ENCODE results near the gene BCORL1. TPM values are rescaled to one million over a fixed set of nuclear protein-coding genes. Genes with fewer than 3 reads are reported as not detected.

Gene BCORL1
- total RNA-seq, 6 experiments from 2014 or later: 2.7 to 9.0 (median 4.8) TPM

DNA sequence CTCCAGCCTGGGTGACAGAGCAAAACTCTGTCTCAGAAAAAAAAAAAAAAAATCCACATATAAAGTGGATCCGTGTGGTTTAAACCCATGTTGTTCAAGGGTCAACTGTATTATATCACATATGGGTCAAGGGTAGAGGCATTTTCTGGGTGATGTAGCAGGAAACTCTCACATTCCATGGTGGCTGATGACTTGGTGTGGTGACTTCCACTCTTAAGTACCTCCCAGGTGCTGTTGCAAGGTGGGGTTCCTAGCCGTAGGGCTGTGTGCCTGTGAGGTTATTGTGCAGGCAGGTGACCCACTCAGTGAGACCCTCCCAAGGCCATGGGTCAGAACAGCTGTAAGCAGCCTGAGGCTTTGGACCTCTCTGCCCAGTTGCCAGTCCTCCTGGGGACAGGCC is 110.8 kb downstream of the BCORL1 start:
- Histone ChIP-seq H3K27ac (no peak overlapping the region), H3K27me3 (no peaks in the 10 kb centered on the region), H3K4me1 (no peaks in the 10 kb centered on the region), H3K36me3 (no peaks in the 10 kb centered on the region), H3K9me3 (no peaks in the 10 kb centered on the region), H3K4me3 (no peak overlapping the region)
- intact Hi-C loops (cut with DNase I): no loop called here
- DNase-seq: no peak
- TF ChIP-seq POLR2A (IDR thresholded peaks at IDR 0.05): no peak
- TF ChIP-seq, protein P1, sequence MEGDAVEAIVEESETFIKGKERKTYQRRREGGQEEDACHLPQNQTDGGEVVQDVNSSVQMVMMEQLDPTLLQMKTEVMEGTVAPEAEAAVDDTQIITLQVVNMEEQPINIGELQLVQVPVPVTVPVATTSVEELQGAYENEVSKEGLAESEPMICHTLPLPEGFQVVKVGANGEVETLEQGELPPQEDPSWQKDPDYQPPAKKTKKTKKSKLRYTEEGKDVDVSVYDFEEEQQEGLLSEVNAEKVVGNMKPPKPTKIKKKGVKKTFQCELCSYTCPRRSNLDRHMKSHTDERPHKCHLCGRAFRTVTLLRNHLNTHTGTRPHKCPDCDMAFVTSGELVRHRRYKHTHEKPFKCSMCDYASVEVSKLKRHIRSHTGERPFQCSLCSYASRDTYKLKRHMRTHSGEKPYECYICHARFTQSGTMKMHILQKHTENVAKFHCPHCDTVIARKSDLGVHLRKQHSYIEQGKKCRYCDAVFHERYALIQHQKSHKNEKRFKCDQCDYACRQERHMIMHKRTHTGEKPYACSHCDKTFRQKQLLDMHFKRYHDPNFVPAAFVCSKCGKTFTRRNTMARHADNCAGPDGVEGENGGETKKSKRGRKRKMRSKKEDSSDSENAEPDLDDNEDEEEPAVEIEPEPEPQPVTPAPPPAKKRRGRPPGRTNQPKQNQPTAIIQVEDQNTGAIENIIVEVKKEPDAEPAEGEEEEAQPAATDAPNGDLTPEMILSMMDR (IDR thresholded peaks at IDR 0.05): no peak
- ATAC-seq: no peak
- WGBS (ENCODE audit: insufficient coverage, low coverage, low lambda C conversion rate, missing lambda C conversion rate): 75% methylated on average over 1 of the region's 2 CpGs

- Histone ChIP-seq H3K36me3 (no peaks in the 10 kb centered on the region), H3K27me3 (no peaks in the 10 kb centered on the region), H3K27ac (no peak overlapping the region), H3K4me3 (no peak overlapping the region), H3K4me1 (no peaks in the 10 kb centered on the region), H3K9me3 (no peaks in the 10 kb centered on the region)
- no peak for TF ChIP-seq POLR2A (IDR thresholded peaks at IDR 0.05)
- TF ChIP-seq, protein P1 (IDR thresholded peaks at IDR 0.05): no peak
- DNase-seq: no peak
- no peak for ATAC-seq
- intact Hi-C loops (cut with DNase I): no loop called here
- 30% methylated on average over 3 of the region's 8 CpGs for WGBS (ENCODE audit: insufficient coverage, low coverage, low lambda C conversion rate, missing lambda C conversion rate)
Measured at GRCh38 chrX:130094696-130095095, 112.3 kb downstream of the BCORL1 start.

GRCh38 chrX:130095249-130096030 is 113.0 kb downstream of the BCORL1 start:
- WGBS (ENCODE audit: insufficient coverage, low coverage, low lambda C conversion rate, missing lambda C conversion rate): 81% methylated on average over 5 of the region's 6 CpGs
- Histone ChIP-seq H3K27ac (no peak overlapping the region), H3K4me1 (no peaks in the 10 kb centered on the region), H3K9me3 (no peaks in the 10 kb centered on the region), H3K27me3 (no peaks in the 10 kb centered on the region), H3K4me3 (no peak overlapping the region), H3K36me3 (no peaks in the 10 kb centered on the region)
- TF ChIP-seq, protein P1 (IDR thresholded peaks at IDR 0.05): no peak
- no peak for TF ChIP-seq POLR2A (IDR thresholded peaks at IDR 0.05)
- DNase-seq (no peak), ATAC-seq (no peak)
- intact Hi-C loops (cut with DNase I): no loop called here

DNA sequence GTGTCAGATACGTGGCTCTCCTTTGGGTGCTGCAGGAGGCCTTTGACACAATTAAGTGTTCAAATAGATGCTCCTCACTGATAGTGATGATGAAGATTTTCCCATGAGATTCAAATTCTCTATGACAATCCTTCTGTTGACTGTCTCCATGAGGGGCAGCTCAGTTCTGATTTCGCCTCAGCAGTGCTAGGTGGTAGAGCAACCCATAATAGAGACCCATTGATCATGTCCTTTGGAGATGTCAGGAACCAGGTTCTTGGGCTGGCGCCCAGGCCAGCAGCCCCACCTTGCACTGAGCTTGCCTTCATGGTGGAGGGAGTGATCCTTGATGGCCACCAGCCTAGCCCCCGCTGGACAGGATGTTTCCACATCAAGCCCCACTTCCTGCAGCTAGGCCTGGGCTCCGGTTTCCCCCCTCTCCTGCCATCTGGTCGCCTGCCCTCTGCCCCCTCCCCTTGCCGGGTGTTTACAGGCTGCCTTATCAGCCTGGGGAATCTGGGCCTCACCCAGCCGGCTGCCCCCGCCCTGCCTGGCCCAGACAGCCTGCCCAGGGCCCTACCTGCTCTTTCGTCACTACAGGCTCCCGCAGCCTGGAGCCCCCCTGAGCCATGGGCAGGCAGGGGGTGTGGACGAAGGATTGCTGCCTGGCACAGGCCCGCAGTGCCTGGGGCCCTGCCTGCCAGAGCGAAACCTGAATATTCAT is 115.2 kb downstream of the BCORL1 start:
- ATAC-seq (peak in 2 of 4 donors; percentile 13 to 35), DNase-seq (no peak)
- TF ChIP-seq, protein P1 (IDR thresholded peaks at IDR 0.05): no peak
- no peak for TF ChIP-seq POLR2A (IDR thresholded peaks at IDR 0.05)
- Histone ChIP-seq H3K27me3 (no peaks in the 10 kb centered on the region), H3K9me3 (no peaks in the 10 kb centered on the region), H3K36me3 (no peaks in the 10 kb centered on the region), H3K4me1 (no peaks in the 10 kb centered on the region), H3K4me3 (no peak overlapping the region), H3K27ac (no peak overlapping the region)
- 61% methylated on average over 7 of the region's 14 CpGs for WGBS (ENCODE audit: insufficient coverage, low coverage, low lambda C conversion rate, missing lambda C conversion rate)
- intact Hi-C loops (cut with DNase I): no loop called here
